Nephron (organoid): Measurements from ENCODE around the gene CCER1.

ENCODE experiments used
- H3K27ac Mint-ChIP-seq, 3 experiments: 2 replicates each; pipeline ENCODE4 v1.8.0; 2020; ENCODE audit warnings: mixed read lengths in 3 of 3, mild to moderate bottlenecking in 2 of 3, moderate library complexity in 1 of 3
- H3K27me3 Mint-ChIP-seq: 2 replicates; pipeline ENCODE4 v1.8.0; 2021; ENCODE audit warnings: low read depth, mild to moderate bottlenecking, moderate library complexity, mixed read lengths
- H3K36me3 Mint-ChIP-seq: 2 replicates; pipeline ENCODE4 v1.8.0; 2020; ENCODE audit warnings: low read depth, mixed read lengths
- H3K4me1 Mint-ChIP-seq: 2 replicates; pipeline ENCODE4 v1.8.0; 2020; ENCODE audit warnings: mixed read lengths
- H3K4me3 Mint-ChIP-seq, 3 experiments: 2 replicates each; pipeline ENCODE4 v1.8.0; 2020; ENCODE audit warnings: mild to moderate bottlenecking in 3 of 3, mixed read lengths in 3 of 3, moderate library complexity in 2 of 3
- H3K9me3 Mint-ChIP-seq: 2 replicates; pipeline ENCODE4 v1.8.0; 2020; ENCODE audit warnings: mixed read lengths
- TF ChIP-seq, protein P1 (sequence below), 3 experiments: fragments of 200-600 bp; sonication (generic); IDR thresholded peaks; one replicate each; pipeline ENCODE4 v1.5.0; 2021; ENCODE audit warnings: antibody characterized with exemption in 3 of 3; ENCODE audit not compliant: unreplicated experiment in 3 of 3

Gene CCER1

DNA sequence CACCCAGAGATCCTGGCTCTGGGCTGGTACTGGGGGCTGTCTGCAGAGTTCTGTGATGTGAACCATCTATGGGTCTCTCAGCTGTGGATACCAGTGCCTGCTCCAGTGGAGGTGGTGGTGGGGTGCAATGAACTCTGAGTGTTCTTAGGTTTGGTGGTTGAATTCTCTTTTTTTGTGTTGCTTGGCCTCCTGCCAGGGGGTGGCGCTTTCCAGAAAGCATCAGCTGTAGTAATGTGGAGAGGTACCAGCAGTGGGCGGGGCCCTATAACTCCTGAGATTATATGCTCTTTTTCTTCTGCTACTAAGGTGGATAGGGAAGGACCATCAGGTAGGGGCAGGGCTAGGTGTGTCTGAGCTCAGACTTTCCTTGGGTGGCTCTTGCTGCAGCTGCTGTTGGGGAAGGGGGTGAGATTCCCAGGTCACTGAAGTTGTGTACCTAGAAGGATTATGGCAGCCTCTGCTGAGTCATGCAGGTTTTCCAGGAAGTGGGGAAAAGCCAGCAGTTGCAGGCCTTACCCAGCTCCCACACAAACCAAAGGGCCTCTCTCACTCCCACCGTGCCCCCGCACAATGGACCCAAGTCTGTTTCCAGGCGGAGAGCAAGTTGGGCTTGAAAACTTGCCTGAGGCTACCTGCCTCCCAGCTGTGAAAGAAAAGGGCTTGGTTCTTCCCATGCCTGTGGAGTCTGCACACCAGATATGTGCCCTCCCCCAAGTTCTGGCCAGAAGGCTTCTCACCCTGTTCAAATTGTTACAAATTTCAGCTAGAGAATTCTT is 18.6 kb downstream of the CCER1 start:
- H3K4me3 Mint-ChIP-seq: no peak overlapping the region
- H3K27me3 Mint-ChIP-seq: no peaks in the 10 kb centered on the region
- TF ChIP-seq, protein P1, sequence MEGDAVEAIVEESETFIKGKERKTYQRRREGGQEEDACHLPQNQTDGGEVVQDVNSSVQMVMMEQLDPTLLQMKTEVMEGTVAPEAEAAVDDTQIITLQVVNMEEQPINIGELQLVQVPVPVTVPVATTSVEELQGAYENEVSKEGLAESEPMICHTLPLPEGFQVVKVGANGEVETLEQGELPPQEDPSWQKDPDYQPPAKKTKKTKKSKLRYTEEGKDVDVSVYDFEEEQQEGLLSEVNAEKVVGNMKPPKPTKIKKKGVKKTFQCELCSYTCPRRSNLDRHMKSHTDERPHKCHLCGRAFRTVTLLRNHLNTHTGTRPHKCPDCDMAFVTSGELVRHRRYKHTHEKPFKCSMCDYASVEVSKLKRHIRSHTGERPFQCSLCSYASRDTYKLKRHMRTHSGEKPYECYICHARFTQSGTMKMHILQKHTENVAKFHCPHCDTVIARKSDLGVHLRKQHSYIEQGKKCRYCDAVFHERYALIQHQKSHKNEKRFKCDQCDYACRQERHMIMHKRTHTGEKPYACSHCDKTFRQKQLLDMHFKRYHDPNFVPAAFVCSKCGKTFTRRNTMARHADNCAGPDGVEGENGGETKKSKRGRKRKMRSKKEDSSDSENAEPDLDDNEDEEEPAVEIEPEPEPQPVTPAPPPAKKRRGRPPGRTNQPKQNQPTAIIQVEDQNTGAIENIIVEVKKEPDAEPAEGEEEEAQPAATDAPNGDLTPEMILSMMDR (IDR thresholded peaks at IDR 0.05; ENCODE audit: unreplicated experiment in 3 of 3): no peak
- H3K27ac Mint-ChIP-seq: no peak overlapping the region
- H3K36me3 Mint-ChIP-seq: no peaks in the 10 kb centered on the region
- peaks cover 22% of the 10 kb centered on the region for H3K4me1 Mint-ChIP-seq
- H3K9me3 Mint-ChIP-seq: peaks cover 30% of the 10 kb centered on the region

DNA sequence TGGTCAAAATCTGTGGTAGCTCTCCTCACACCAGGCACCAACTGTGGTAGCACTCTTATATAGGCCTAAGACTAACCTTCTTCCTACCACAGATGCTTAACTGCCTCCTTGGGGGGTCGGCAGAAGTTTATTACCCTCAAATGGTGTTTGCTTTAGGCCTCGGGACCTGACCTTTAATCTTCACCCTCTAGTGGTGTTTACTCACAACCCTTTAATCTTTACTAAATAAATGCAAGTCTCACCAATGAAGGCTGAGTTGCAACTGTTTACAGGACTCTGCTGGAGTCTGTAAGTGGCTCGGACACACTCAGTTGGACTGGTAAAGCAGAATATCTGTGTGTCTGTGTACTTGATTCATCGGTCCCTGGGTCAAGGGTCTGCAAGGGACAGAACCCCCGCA is 29.4 kb downstream of the CCER1 start:
- H3K27ac Mint-ChIP-seq: peak overlapping the region in 1 of 3 experiments; percentile 63
- no peak overlapping the region for H3K4me3 Mint-ChIP-seq
- H3K4me1 Mint-ChIP-seq: peaks cover 35% of the 10 kb centered on the region
- peaks cover 29% of the 10 kb centered on the region for H3K9me3 Mint-ChIP-seq
- peaks cover 4% of the 10 kb centered on the region for H3K36me3 Mint-ChIP-seq
- no peaks in the 10 kb centered on the region for H3K27me3 Mint-ChIP-seq
- TF ChIP-seq, protein P1 (IDR thresholded peaks at IDR 0.05; ENCODE audit: unreplicated experiment in 3 of 3): no peak

DNA sequence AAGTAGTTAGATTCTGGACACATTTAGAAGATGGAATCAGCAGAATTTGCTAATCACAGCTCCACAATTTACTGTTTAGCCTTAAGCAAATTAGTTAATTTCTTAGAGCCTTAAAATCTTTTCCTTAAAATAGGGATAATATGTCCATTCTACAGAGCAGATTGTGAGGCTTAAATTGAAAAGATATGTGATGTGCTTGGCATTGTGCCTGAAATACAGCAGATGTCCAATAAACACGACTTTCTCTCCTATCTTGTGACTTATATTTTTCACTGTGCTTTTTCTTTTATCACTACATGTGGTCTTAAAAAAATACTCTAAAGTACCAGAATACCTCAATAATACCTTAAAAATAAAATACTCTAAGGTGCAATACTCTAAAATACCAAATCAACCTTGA is 30.6 kb downstream of the CCER1 start:
- Mint-ChIP-seq H3K36me3 (peaks cover 4% of the 10 kb centered on the region), H3K9me3 (peaks cover 20% of the 10 kb centered on the region), H3K4me3 (no peak overlapping the region), H3K27me3 (no peaks in the 10 kb centered on the region), H3K27ac (peak overlapping the region in 1 of 3 experiments; percentile 76), H3K4me1 (peaks cover 35% of the 10 kb centered on the region)
- TF ChIP-seq, protein P1 (IDR thresholded peaks at IDR 0.05; ENCODE audit: unreplicated experiment in 3 of 3): no peak

DNA sequence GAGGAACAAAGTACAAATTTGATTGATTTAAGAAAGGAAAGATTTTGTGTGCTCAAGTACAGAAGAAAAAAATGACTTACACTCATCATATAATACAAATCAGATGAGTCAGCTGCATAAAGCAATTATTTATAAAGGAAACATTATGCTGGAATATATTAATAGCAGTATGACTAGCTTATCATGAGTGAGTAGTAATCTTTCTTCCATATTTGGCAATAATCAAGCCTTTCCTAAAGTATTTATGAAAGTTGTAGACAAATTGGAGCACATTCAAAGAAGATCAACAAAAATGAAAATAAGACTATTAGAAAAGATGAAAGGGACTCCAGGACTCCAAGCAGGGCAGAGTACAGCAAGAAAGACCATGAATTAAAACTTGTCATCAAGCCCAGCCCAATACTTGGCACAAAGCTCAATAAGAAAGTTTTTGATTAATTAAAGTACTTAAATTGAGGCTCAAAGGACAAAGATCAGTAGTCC is 32.8 kb downstream of the CCER1 start:
- no peak overlapping the region for H3K4me3 Mint-ChIP-seq
- peak overlapping the region; percentile 67 to 81 (median 76) for H3K27ac Mint-ChIP-seq
- H3K36me3 Mint-ChIP-seq: peaks cover 4% of the 10 kb centered on the region
- TF ChIP-seq, protein P1 (IDR thresholded peaks at IDR 0.05; ENCODE audit: unreplicated experiment in 3 of 3): no peak
- peaks cover under 1% of the 10 kb centered on the region for H3K9me3 Mint-ChIP-seq
- H3K27me3 Mint-ChIP-seq: no peaks in the 10 kb centered on the region
- H3K4me1 Mint-ChIP-seq: peaks cover 46% of the 10 kb centered on the region

DNA sequence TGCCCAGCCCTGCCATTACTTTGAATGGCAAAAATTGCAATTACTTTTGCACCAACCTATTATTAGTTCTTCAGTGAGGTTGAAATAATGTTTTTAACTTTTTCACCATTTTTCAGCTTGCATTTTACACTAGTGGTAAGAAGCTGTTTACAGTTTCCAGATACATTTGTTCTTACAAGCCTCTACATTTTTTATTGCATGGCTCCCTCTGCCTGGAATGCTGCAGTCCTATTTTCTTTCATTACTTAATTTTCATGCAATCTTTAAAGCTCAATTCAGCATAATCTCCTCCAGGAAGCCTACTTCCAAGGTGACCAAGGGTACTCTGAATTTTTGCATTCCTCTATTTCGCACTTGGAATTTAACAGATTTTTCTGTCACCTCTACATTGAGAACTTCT is 33.4 kb downstream of the CCER1 start:
- Mint-ChIP-seq H3K27ac (peak overlapping the region; percentile 67 to 81 (median 76)), H3K27me3 (no peaks in the 10 kb centered on the region), H3K4me3 (no peak overlapping the region), H3K4me1 (peaks cover 48% of the 10 kb centered on the region), H3K36me3 (peaks cover under 1% of the 10 kb centered on the region), H3K9me3 (no peaks in the 10 kb centered on the region)
- TF ChIP-seq, protein P1 (IDR thresholded peaks at IDR 0.05; ENCODE audit: unreplicated experiment in 3 of 3): no peak

DNA sequence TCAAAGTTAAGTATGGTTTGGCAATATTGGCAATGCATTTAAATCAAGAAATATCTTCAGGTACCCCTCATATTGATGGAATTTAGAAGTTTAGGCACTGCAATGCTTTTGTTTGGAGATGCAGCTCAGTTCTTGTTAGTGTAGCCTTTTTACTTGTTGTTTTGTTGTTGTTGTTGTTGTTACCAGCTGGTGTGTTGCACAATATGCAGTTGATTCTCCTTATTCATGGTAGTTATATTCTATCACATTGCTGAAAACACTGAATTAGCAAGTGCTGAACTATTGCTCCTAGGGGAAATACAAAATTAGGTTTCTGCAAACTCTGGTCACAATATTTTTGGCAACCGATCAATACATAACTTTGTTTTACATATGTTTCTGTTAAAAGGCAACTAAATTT is 34.8 kb downstream of the CCER1 start:
- no peaks in the 10 kb centered on the region for H3K27me3 Mint-ChIP-seq
- H3K9me3 Mint-ChIP-seq: no peaks in the 10 kb centered on the region
- peaks cover 55% of the 10 kb centered on the region for H3K4me1 Mint-ChIP-seq
- H3K36me3 Mint-ChIP-seq: no peaks in the 10 kb centered on the region
- no peak overlapping the region for H3K4me3 Mint-ChIP-seq
- no peak overlapping the region for H3K27ac Mint-ChIP-seq
- TF ChIP-seq, protein P1 (IDR thresholded peaks at IDR 0.05; ENCODE audit: unreplicated experiment in 3 of 3): no peak
